ENCODE results near the gene DEF6. TPM values are rescaled to one million over a fixed set of nuclear protein-coding genes. Genes with fewer than 3 reads are reported as not detected.

Gene DEF6
- total RNA-seq, 1 donor from 2014 or later: 21.5 TPM

DNA sequence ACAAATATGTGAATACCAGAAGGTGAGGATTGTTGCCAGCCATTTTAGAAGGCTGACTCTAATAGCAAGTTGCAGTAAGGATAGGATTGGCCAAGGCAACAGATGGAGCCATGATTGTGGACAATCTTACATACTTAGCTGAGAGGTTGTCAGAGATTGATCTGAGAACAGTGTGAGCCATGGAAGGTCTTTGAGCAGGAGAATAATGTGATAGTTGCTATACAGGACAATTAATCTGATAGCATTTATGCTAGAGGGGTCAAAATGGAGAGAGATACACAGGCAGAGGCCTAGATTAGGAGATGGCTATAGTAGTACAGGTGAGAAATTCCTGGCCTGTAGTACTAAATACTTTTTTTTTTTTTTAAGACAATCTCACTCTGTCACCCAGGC, 68.6 kb downstream of the DEF6 start:
- Histone ChIP-seq H3K27me3 (ENCODE audit: low read depth) (no peaks in the 10 kb centered on the region), H3K9me3 (no peaks in the 10 kb centered on the region), H3K4me3 (no peak overlapping the region), H3K4me1 (peaks cover 36% of the 10 kb centered on the region), H3K36me3 (no peaks in the 10 kb centered on the region), H3K27ac (no peak overlapping the region)
- intact Hi-C loops (cut with DNase I): no loop called here
- no peak for ATAC-seq
- DNase-seq: no peak
- no peak for TF ChIP-seq CTCF (IDR thresholded peaks at IDR 0.05)

GRCh38 chr6:35367646-35368037, 70.0 kb downstream of the DEF6 start:
- DNase-seq (no peak), ATAC-seq (no peak)
- Histone ChIP-seq H3K4me3 (no peak overlapping the region), H3K27ac (no peak overlapping the region), H3K4me1 (peaks cover 39% of the 10 kb centered on the region), H3K36me3 (no peaks in the 10 kb centered on the region), H3K9me3 (no peaks in the 10 kb centered on the region), H3K27me3 (ENCODE audit: low read depth) (no peaks in the 10 kb centered on the region)
- TF ChIP-seq CTCF (IDR thresholded peaks at IDR 0.05): no peak
- intact Hi-C loops (cut with DNase I): no loop called here

DNA sequence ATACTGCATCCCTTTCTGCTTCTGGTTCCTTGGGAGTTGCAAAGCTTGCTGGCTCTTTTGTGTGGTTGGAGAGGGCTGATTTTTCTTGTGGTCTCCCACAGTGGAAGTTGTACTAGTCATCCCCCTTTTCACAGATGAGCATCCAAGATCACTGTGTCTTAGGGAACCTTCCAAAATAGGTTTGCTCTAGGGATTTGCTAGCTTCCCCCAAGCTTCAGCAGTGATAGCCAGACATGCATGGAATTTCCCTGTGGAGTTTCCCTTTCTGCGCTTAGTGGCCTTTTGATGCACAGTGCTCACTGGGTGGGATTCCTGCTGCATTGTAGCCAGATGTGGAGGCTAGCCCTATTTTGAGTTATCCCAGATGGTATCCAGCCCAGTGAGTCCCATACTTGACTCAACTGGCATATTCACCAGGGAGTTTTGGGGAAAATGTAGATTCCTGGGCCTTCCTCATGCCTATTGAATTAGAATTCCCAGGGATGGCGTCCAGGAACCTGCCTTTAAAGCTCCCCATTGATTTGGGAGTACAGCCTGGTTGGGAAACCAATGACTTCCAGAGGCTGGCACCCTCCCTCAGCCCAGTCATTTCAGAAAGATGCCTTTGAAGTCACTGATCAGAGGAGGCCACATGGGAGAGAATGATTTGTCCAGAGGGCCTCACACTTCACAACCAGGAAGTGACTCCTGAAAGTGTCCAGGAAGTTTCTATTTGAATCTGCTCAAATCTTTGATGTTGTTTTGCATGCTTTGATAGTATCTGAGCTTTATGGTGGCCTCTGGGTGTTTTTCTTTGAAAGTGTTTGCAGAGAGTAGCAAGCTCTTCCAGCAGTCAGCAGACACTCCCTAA, 70.6 kb downstream of the DEF6 start:
- no peak for TF ChIP-seq CTCF (IDR thresholded peaks at IDR 0.05)
- Histone ChIP-seq H3K27me3 (ENCODE audit: low read depth) (no peaks in the 10 kb centered on the region), H3K27ac (no peak overlapping the region), H3K4me1 (peaks cover 39% of the 10 kb centered on the region), H3K4me3 (no peak overlapping the region), H3K9me3 (no peaks in the 10 kb centered on the region), H3K36me3 (no peaks in the 10 kb centered on the region)
- no peak for ATAC-seq
- DNase-seq: no peak
- intact Hi-C loops (cut with DNase I): no loop called here

DNA sequence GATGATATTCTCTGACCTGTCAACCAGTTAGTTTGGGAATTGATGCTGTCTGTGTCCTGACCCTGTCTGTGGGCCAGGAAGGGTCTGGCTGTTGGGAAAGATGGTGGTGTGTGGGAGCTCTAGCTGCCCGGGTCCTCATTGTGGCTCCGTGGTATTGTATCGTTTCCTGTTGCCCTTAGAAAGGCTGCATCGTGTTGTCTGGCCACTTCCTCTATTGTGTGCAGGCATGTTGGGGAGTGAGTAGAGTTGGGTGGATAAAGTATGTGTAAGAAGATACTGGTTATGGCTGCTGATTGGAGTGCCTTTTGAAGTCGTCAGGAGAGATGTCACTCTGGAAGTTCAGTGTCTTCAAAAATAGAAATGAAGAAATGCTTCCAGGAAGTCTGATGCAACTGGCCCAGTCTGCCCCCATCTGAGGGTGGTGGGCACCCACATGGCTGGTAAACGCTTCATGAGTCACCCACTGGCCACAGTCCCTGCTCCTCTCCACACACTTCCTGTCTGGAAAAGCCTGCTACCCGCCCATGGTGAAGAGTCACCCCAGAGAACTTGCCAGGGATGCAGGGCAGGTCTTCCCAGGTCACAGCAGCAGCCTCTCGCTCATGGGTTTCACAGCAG, 72.6 kb downstream of the DEF6 start:
- Histone ChIP-seq H3K27me3 (ENCODE audit: low read depth) (no peaks in the 10 kb centered on the region), H3K27ac (peak overlapping the region; percentile 58), H3K4me1 (peaks cover 39% of the 10 kb centered on the region), H3K9me3 (no peaks in the 10 kb centered on the region), H3K4me3 (no peak overlapping the region), H3K36me3 (no peaks in the 10 kb centered on the region)
- ATAC-seq (peak; percentile 89 to 92), DNase-seq (peak; percentile 80)
- TF ChIP-seq CTCF (IDR thresholded peaks at IDR 0.05): no peak
- intact Hi-C loops (cut with DNase I): no loop called here

- Histone ChIP-seq H3K27me3 (ENCODE audit: low read depth) (no peaks in the 10 kb centered on the region), H3K36me3 (no peaks in the 10 kb centered on the region), H3K27ac (peak overlapping the region; percentile 58), H3K4me1 (peaks cover 39% of the 10 kb centered on the region), H3K4me3 (no peak overlapping the region), H3K9me3 (no peaks in the 10 kb centered on the region)
- intact Hi-C loops (cut with DNase I): no loop called here
- TF ChIP-seq CTCF (IDR thresholded peaks at IDR 0.05): no peak
- ATAC-seq (peak; percentile 72 to 77), DNase-seq (peak; percentile 55)
Measured at GRCh38 chr6:35370785-35371493, 73.3 kb downstream of the DEF6 start.

Other genes with a start within 250 kb of the DEF6 start
- gene TCP11, start 156.5 kb upstream of the DEF6 start, total RNA-seq: not detected
- gene SCUBE3, start 83.9 kb upstream of the DEF6 start, total RNA-seq: 0.56 TPM
- gene ZNF76, start 38.1 kb upstream of the DEF6 start, total RNA-seq: 39.4 TPM
- gene PPARD, start 44.7 kb downstream of the DEF6 start, total RNA-seq: 30.2 TPM
- gene FANCE, start 154.5 kb downstream of the DEF6 start, total RNA-seq: 9.0 TPM
- gene RPL10A, start 170.6 kb downstream of the DEF6 start, total RNA-seq: 1,025 TPM
- gene TEAD3, start 199.3 kb downstream of the DEF6 start, total RNA-seq: 17.0 TPM
- not detected for gene TULP1, start 215.1 kb downstream of the DEF6 start, total RNA-seq

All from lower lobe of right lung (tissue), 2 donors.